Measurements from ENCODE around the gene TTLL11.

The TTLL11 gene

DNA sequence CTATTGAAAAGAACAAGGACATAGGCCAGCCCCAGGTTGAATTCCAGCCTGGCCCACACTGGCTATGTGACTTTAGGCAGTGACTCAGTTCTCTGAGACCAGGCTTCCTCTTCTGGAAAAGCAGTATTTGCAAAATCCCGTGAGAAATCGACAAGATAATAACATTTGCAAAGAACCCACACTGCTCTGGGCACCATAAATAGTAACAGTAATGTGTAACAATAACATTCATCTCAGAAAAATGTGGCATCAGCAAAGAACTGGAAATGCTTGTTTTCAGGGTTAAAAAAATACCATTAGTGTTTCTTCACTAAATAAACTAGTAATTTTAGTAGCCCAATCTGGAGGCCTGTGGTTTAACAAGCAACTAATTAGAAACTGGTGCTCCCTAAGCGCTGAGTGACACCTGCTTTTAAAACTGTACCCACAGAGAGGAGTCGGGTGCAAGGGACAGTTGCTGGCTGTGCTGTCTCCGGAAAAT lies 148.4 kb downstream of the TTLL11 start (continued):
- TF ChIP-seq TOX (CRISPR knock-in tag; IDR thresholded peaks at IDR 0.05; ENCODE audit: borderline replicate concordance) (no peak), ZNF8 (CRISPR knock-in tag; IDR thresholded peaks at IDR 0.05) (no peak)

DNA sequence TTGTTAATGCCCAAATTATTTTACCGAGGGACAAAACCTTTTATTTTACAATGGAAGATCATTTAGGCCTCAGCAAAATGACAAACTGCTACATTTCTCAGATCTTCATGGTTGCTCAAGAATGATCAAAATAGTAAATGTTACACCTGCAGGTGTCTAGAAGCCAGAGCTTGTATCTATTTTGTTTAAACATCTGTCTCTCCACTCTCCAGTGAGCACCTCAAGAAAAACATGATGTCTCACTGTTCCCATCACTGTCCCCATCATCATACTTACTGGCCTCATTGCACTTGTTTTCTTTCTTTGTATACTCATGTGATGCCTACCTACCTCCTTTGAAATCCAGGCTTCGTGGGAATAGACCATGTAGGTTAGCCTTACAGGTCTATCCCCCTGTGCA lies 149.6 kb downstream of the TTLL11 start:
- TF ChIP-seq, protein P1, sequence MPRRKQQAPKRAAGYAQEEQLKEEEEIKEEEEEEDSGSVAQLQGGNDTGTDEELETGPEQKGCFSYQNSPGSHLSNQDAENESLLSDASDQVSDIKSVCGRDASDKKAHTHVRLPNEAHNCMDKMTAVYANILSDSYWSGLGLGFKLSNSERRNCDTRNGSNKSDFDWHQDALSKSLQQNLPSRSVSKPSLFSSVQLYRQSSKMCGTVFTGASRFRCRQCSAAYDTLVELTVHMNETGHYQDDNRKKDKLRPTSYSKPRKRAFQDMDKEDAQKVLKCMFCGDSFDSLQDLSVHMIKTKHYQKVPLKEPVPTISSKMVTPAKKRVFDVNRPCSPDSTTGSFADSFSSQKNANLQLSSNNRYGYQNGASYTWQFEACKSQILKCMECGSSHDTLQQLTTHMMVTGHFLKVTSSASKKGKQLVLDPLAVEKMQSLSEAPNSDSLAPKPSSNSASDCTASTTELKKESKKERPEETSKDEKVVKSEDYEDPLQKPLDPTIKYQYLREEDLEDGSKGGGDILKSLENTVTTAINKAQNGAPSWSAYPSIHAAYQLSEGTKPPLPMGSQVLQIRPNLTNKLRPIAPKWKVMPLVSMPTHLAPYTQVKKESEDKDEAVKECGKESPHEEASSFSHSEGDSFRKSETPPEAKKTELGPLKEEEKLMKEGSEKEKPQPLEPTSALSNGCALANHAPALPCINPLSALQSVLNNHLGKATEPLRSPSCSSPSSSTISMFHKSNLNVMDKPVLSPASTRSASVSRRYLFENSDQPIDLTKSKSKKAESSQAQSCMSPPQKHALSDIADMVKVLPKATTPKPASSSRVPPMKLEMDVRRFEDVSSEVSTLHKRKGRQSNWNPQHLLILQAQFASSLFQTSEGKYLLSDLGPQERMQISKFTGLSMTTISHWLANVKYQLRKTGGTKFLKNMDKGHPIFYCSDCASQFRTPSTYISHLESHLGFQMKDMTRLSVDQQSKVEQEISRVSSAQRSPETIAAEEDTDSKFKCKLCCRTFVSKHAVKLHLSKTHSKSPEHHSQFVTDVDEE (CRISPR knock-in tag; IDR thresholded peaks at IDR 0.05): no peak
- no peak for TF ChIP-seq CSDC2 (CRISPR knock-in tag; IDR thresholded peaks at IDR 0.05)
- TF ChIP-seq CSRNP3 (CRISPR knock-in tag; IDR thresholded peaks at IDR 0.05): no peak
- TF ChIP-seq ZNF8 (CRISPR knock-in tag; IDR thresholded peaks at IDR 0.05): no peak
- TF ChIP-seq SNAI2 (CRISPR knock-in tag; IDR thresholded peaks at IDR 0.05): no peak
- no peak for TF ChIP-seq ISL1 (CRISPR knock-in tag; IDR thresholded peaks at IDR 0.05)
- TF ChIP-seq ZNF70 (CRISPR knock-in tag; IDR thresholded peaks at IDR 0.05): no peak
- TF ChIP-seq ZNF565 (CRISPR knock-in tag; conservative IDR thresholded peaks at IDR 0.05; ENCODE audit: low read depth): no peak
- no peak for TF ChIP-seq ESRRG (CRISPR knock-in tag; IDR thresholded peaks at IDR 0.05)
- no peak for TF ChIP-seq POU6F1 (CRISPR knock-in tag; IDR thresholded peaks at IDR 0.05; ENCODE audit: borderline replicate concordance, low read depth)
- TF ChIP-seq TCF4 (CRISPR knock-in tag; IDR thresholded peaks at IDR 0.05; ENCODE audit: borderline replicate concordance): no peak
- no peak for TF ChIP-seq CREB5 (CRISPR knock-in tag; IDR thresholded peaks at IDR 0.05; ENCODE audit: low read depth)
- no peak for TF ChIP-seq ARNTL (CRISPR knock-in tag; IDR thresholded peaks at IDR 0.05; ENCODE audit: borderline replicate concordance, low read depth)
- TF ChIP-seq ZFP3 (CRISPR knock-in tag; IDR thresholded peaks at IDR 0.05): no peak
- TF ChIP-seq BACH2 (CRISPR knock-in tag; IDR thresholded peaks at IDR 0.05; ENCODE audit: borderline replicate concordance): no peak
- TF ChIP-seq ZFP30 (CRISPR knock-in tag; IDR thresholded peaks at IDR 0.05): no peak
- no peak for TF ChIP-seq TOX (CRISPR knock-in tag; IDR thresholded peaks at IDR 0.05; ENCODE audit: borderline replicate concordance)
- no peak for TF ChIP-seq PATZ1 (CRISPR knock-in tag; IDR thresholded peaks at IDR 0.05; ENCODE audit: borderline replicate concordance)
- no peak for TF ChIP-seq PPARA (CRISPR knock-in tag; IDR thresholded peaks at IDR 0.05; ENCODE audit: borderline replicate concordance)
- no peak for ATAC-seq

GRCh38 chr9:121942866-121943382 lies 150.2 kb downstream of the TTLL11 start:
- no peak for ATAC-seq
- no peak for TF ChIP-seq ESRRG (CRISPR knock-in tag; IDR thresholded peaks at IDR 0.05)
- no peak for TF ChIP-seq RARB (CRISPR knock-in tag; IDR thresholded peaks at IDR 0.05)
- TF ChIP-seq ARNTL (CRISPR knock-in tag; IDR thresholded peaks at IDR 0.05; ENCODE audit: borderline replicate concordance, low read depth): no peak
- no peak for TF ChIP-seq TOX (CRISPR knock-in tag; IDR thresholded peaks at IDR 0.05; ENCODE audit: borderline replicate concordance)
- TF ChIP-seq ZNF70 (CRISPR knock-in tag; IDR thresholded peaks at IDR 0.05): no peak
- TF ChIP-seq CSDC2 (CRISPR knock-in tag; IDR thresholded peaks at IDR 0.05): no peak
- TF ChIP-seq ZC3H10 (CRISPR knock-in tag; IDR thresholded peaks at IDR 0.05): no peak
- no peak for TF ChIP-seq ZFP30 (CRISPR knock-in tag; IDR thresholded peaks at IDR 0.05)
- no peak for TF ChIP-seq ISL1 (CRISPR knock-in tag; IDR thresholded peaks at IDR 0.05)
- no peak for TF ChIP-seq OSR1 (CRISPR knock-in tag; IDR thresholded peaks at IDR 0.05)
- no peak for TF ChIP-seq CSRNP3 (CRISPR knock-in tag; IDR thresholded peaks at IDR 0.05)
- no peak for TF ChIP-seq TCF4 (CRISPR knock-in tag; IDR thresholded peaks at IDR 0.05; ENCODE audit: borderline replicate concordance)
- TF ChIP-seq PPARA (CRISPR knock-in tag; IDR thresholded peaks at IDR 0.05; ENCODE audit: borderline replicate concordance): no peak
- no peak for TF ChIP-seq ZNF565 (CRISPR knock-in tag; conservative IDR thresholded peaks at IDR 0.05; ENCODE audit: low read depth)
- no peak for TF ChIP-seq POU6F1 (CRISPR knock-in tag; IDR thresholded peaks at IDR 0.05; ENCODE audit: borderline replicate concordance, low read depth)
- no peak for TF ChIP-seq BACH2 (CRISPR knock-in tag; IDR thresholded peaks at IDR 0.05; ENCODE audit: borderline replicate concordance)

All from SK-N-SH treated with all-trans-retinoic acid at 6 μM for 48 hours (cell line).